ENCODE results near the gene TROAP. TPM values are rescaled to one million over a fixed set of nuclear protein-coding genes. Genes with fewer than 3 reads are reported as not detected.
A peak's percentile ranks its signal among the peaks of the same experiment; 100 is the strongest.

Gene TROAP
- total RNA-seq, 8 experiments from 2014 or later: 0.61 to 43.1 (median 2.8) TPM

DNA sequence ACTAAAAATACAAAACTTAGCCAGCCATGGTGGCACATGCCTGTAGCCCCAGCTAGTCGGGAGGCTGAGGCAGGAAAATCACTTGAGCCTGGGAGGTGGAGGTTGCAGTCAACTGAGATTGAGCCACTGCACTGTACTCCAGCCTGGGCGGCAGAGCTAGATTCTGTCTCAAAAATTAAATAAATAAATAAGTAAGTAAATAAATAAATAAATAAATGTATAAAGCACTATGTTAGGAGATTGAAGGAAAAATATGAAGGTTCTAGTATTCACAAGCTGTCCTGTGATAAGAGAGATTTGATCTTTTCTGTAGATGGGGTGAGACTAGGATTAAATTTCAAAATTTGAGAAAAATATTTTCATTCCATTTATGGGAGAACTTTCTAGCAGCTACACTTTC lies 29.3 kb downstream of the TROAP start:
- WGBS, 10 experiments: 57 to 100% (median 80%) methylated on average over 1 to 2 of the region's 2 CpGs; no CpG with 5 or more reads in 5 of the 10 experiments
- in situ Hi-C loops (cut with MboI; ENCODE audit: low pct_unique_long_range_greater_than_20kb in 2 of 9, low sequenced_read_pairs in 9 of 9, unreplicated experiment in 9 of 9): loop anchor here in 6 of 9 experiments (25.0 kb wide), 2 partner anchors 160 to 185 kb away; partner anchors contain the start of gene KCNH3 (in 2 of the 6)
- no peak overlapping the region for H3K4me3 ChIP-seq
- H3K27ac ChIP-seq: no peak overlapping the region
- no peak for ATAC-seq (replicated peaks in 6 of 8)
- peaks cover 8% of the 10 kb centered on the region in 2 donors for H3K4me1 ChIP-seq (replicated peaks in 1 of 2)

DNA sequence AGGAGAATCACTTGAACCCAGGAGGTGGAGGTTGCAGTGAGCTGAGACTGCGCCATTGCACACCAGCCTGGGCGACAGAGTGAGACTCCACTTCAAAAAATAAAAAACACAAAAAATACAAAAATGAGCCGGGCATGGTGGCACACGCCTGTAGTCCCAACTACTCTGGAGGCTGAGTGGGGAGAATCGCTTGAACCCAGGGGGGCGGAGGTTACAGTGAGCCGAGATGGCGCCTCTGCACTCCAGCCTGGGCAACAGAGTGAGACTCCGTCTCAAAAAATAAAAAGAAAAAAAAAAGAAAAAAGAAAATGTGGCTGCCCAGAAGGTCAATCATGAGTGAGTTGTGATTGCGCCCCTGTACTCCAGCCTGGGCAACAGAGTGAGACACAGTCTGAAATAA lies 32.9 kb downstream of the TROAP start:
- H3K4me3 ChIP-seq: no peak overlapping the region
- ATAC-seq (replicated peaks in 6 of 8): no peak
- WGBS, 10 experiments: 77 to 97% (median 91%) methylated on average over 3 to 10 of the region's 10 CpGs; no CpG with 5 or more reads in 2 of the 10 experiments
- no peak overlapping the region for H3K27ac ChIP-seq
- no peaks in the 10 kb centered on the region for H3K4me1 ChIP-seq (replicated peaks in 1 of 2)
- in situ Hi-C loops (cut with MboI; ENCODE audit: low pct_unique_long_range_greater_than_20kb in 2 of 9, low sequenced_read_pairs in 9 of 9, unreplicated experiment in 9 of 9): loop anchor here in 6 of 9 experiments (25.0 kb wide), 2 partner anchors 156 to 181 kb away; partner anchors contain the start of gene KCNH3 (in 2 of the 6)

DNA sequence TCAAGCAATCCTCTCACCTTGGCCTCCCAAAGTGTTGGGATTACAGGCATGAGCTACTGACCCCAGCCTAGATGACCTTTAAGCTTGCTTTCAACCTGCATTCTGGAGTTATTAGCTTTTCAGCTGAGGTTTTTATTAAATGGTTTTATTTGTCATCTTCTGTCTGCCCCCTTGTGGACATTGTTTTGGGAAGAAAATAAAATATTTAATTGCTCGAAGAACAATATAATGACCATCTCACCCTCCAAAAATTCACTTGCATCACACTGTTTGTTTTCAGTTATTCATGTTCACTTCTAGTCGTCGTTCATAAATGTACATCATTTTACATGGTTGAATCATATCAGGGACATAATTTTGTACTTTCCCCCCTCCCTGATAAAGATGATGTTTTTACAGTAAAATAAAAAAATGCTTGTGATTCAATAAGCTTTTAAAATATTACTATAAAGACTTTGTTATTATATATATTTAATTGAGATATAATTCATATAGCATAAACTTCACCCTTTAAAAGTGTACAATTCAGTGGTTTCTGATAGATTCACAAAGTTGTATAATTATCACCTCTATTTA lies 34.1 kb downstream of the TROAP start:
- H3K27ac ChIP-seq: no peak overlapping the region
- no peaks in the 10 kb centered on the region for H3K4me1 ChIP-seq (replicated peaks in 1 of 2)
- in situ Hi-C loops (cut with MboI; ENCODE audit: low pct_unique_long_range_greater_than_20kb in 2 of 9, low sequenced_read_pairs in 9 of 9, unreplicated experiment in 9 of 9): loop anchor here in 6 of 9 experiments (25.0 kb wide), 2 partner anchors 155 to 180 kb away; partner anchors contain the start of gene KCNH3 (in 2 of the 6)
- WGBS, 10 experiments: 0 to 36% (median 5%) methylated on average over 3 of the region's 3 CpGs; no CpG with 5 or more reads in 1 of the 10 experiments
- no peak overlapping the region for H3K4me3 ChIP-seq
- ATAC-seq (replicated peaks in 6 of 8): no peak

DNA sequence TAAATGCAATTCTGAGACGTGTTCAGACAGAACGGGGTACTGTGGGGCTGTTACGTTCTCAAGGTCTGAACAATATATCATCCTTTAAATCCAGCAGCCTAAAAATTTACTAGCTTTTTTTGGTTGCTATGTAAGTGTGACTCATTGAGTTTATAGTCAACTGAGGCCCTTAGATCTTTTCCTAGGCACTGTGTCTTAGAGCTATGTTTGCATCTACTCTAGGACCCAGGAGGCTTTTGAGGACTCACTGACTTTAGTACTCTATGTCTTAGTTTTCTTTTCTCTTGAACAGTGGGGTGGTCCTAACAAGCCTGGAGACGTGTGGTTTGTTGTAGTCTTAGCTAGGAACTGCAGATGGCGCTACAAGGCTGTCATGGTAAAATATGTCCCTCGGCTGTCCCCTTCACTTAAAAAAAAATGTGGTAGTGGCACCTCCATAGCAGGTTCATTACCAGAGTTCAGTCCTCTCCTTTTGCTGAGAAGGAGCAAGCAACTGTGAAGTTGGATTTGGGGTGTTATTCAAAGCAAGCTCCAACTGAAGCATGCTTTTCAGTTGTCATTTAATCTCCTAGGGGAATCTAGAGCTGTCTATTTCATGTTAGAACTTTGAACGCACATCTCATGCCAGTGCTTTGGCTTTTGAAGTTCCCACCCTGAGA lies 35.6 kb downstream of the TROAP start:
- in situ Hi-C loops (cut with MboI; ENCODE audit: low pct_unique_long_range_greater_than_20kb in 2 of 9, low sequenced_read_pairs in 9 of 9, unreplicated experiment in 9 of 9): loop anchor here in 6 of 9 experiments (25.0 kb wide), 2 partner anchors 154 to 179 kb away; partner anchors contain the start of gene KCNH3 (in 2 of the 6)
- peak; percentile 54 to 96 (median 90) for ATAC-seq (replicated peaks in 6 of 8)
- H3K4me3 ChIP-seq: no peak overlapping the region
- WGBS, 10 experiments: 0 to 83% (median 17%) methylated on average over 1 to 7 of the region's 7 CpGs; no CpG with 5 or more reads in 1 of the 10 experiments
- no peaks in the 10 kb centered on the region for H3K4me1 ChIP-seq (replicated peaks in 1 of 2)
- no peak overlapping the region for H3K27ac ChIP-seq

DNA sequence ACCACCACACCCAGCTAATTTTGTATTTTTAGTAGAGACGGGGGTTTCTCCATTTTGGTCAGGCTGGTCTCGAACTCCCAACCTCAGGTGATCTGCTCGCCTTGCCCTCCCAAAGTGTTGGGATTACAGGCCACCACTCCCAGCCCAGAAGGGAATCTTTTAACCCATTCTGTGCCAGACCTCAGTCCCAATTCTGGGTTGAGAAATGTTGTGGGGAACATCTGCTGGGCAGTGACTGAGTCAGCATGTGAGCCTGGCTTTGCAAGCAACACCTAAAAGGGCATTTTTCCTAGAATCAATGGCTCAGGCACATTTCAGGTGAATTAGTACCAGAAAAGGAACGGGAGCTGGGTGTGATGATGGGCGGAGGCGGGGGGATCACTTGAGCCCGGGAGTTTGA lies 36.6 kb downstream of the TROAP start:
- no peak overlapping the region for H3K4me3 ChIP-seq
- in situ Hi-C loops (cut with MboI; ENCODE audit: low pct_unique_long_range_greater_than_20kb in 2 of 9, low sequenced_read_pairs in 9 of 9, unreplicated experiment in 9 of 9): loop anchor here in 8 of 9 experiments (10.0 to 25.0 kb wide), 4 partner anchors 145 to 178 kb away; partner anchors contain the start of gene KCNH3 (in 2 of the 8)
- H3K4me1 ChIP-seq (replicated peaks in 1 of 2): no peaks in the 10 kb centered on the region
- H3K27ac ChIP-seq: no peak overlapping the region
- 0 to 100% (median 60%) methylated on average over 1 to 6 of the region's 7 CpGs; no CpG with 5 or more reads in 1 of the 10 experiments for WGBS, 10 experiments
- ATAC-seq (replicated peaks in 6 of 8): no peak

DNA sequence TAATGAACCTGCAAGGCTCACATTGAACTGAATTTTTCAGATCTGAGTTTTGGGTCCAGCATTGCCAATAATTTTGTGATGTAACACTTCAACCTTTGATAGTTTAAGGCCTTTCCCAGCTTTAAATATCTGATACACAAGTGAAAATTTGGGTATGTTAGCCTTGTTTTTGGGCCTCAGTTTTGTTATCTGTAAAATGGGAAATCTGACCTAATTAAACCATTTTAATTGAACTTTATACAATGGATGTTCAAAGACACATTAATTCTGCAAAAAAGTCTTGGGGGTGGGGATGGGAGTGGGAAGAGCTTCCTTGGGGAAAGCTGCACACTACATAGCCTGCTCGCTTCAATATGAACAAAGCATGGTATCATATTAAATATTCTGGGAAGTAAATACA lies 39.0 kb downstream of the TROAP start:
- no peak overlapping the region for H3K27ac ChIP-seq
- WGBS, 10 experiments: 80 to 100% (median 100%) methylated on average over 1 of the region's 1 CpG; no CpG with 5 or more reads in 7 of the 10 experiments
- no peak for ATAC-seq (replicated peaks in 6 of 8)
- no peaks in the 10 kb centered on the region for H3K4me1 ChIP-seq (replicated peaks in 1 of 2)
- in situ Hi-C loops (cut with MboI; ENCODE audit: low pct_unique_long_range_greater_than_20kb in 2 of 9, low sequenced_read_pairs in 9 of 9, unreplicated experiment in 9 of 9): loop anchor here in 8 of 9 experiments (10.0 to 25.0 kb wide), 4 partner anchors 143 to 175 kb away; partner anchors contain the start of gene KCNH3 (in 2 of the 8)
- no peak overlapping the region for H3K4me3 ChIP-seq

- Histone ChIP-seq H3K4me3 (no peak overlapping the region), H3K4me1 (replicated peaks in 1 of 2) (peaks cover 0 to 11% of the 10 kb centered on the region in 2 donors), H3K27ac (no peak overlapping the region)
- 0 to 100% (median 88%) methylated on average over 1 of the region's 1 CpG; no CpG with 5 or more reads in 5 of the 10 experiments for WGBS, 10 experiments
- ATAC-seq (replicated peaks in 6 of 8): no peak
- in situ Hi-C loops (cut with MboI; ENCODE audit: low pct_unique_long_range_greater_than_20kb in 2 of 9, low sequenced_read_pairs in 9 of 9, unreplicated experiment in 9 of 9): loop anchor here in 8 of 9 experiments (10.0 to 25.0 kb wide), 4 partner anchors 140 to 172 kb away; partner anchors contain the start of gene KCNH3 (in 2 of the 8)
Observed at GRCh38 chr12:49364989-49365388, 41.9 kb downstream of the TROAP start.

- no peak overlapping the region for H3K27ac ChIP-seq
- H3K4me3 ChIP-seq: no peak overlapping the region
- no peak for ATAC-seq (replicated peaks in 6 of 8)
- in situ Hi-C loops (cut with MboI; ENCODE audit: low pct_unique_long_range_greater_than_20kb in 2 of 9, low sequenced_read_pairs in 9 of 9, unreplicated experiment in 9 of 9): loop anchor here in 8 of 9 experiments (10.0 to 25.0 kb wide), 4 partner anchors 139 to 172 kb away; partner anchors contain the start of gene KCNH3 (in 2 of the 8)
- WGBS, 10 experiments: 13 to 93% (median 86%) methylated on average over 1 to 5 of the region's 5 CpGs; no CpG with 5 or more reads in 2 of the 10 experiments
- peaks cover 0 to 11% of the 10 kb centered on the region in 2 donors for H3K4me1 ChIP-seq (replicated peaks in 1 of 2)
Observed at GRCh38 chr12:49365542-49365941, 42.5 kb downstream of the TROAP start.

GRCh38 chr12:49366096-49366651 lies 43.1 kb downstream of the TROAP start:
- WGBS, 10 experiments: 0 to 49% (median 6%) methylated on average over 4 to 32 of the region's 38 CpGs
- ATAC-seq (replicated peaks in 6 of 8): peak in 5 of 8 experiments; percentile 7 to 16 (median 15)
- in situ Hi-C loops (cut with MboI; ENCODE audit: low pct_unique_long_range_greater_than_20kb in 2 of 9, low sequenced_read_pairs in 9 of 9, unreplicated experiment in 9 of 9): loop anchor here in 8 of 9 experiments (10.0 to 25.0 kb wide), 4 partner anchors 139 to 171 kb away; partner anchors contain the start of gene KCNH3 (in 2 of the 8)
- Histone ChIP-seq H3K4me3 (peak overlapping the region; percentile 78 to 99 (median 86)), H3K27ac (peak overlapping the region in 1 of 2 donors; percentile 86), H3K4me1 (replicated peaks in 1 of 2) (peaks cover 0 to 11% of the 10 kb centered on the region in 2 donors)

- in situ Hi-C loops (cut with MboI; ENCODE audit: low pct_unique_long_range_greater_than_20kb in 2 of 9, low sequenced_read_pairs in 9 of 9, unreplicated experiment in 9 of 9): loop anchor here in 8 of 9 experiments (10.0 to 25.0 kb wide), 4 partner anchors 138 to 170 kb away; partner anchors contain the start of gene KCNH3 (in 2 of the 8)
- ATAC-seq (replicated peaks in 6 of 8): peak; percentile 79 to 93 (median 90)
- peak overlapping the region; percentile 86 to 90 for H3K27ac ChIP-seq
- peak overlapping the region; percentile 78 to 99 (median 86) for H3K4me3 ChIP-seq
- 0 to 3% (median 1%) methylated on average over 8 to 21 of the region's 97 CpGs; no CpG with 5 or more reads in 6 of the 10 experiments for WGBS, 10 experiments
- H3K4me1 ChIP-seq (replicated peaks in 1 of 2): peaks cover 0 to 11% of the 10 kb centered on the region in 2 donors
Observed at GRCh38 chr12:49366652-49367380, 43.8 kb downstream of the TROAP start.

GRCh38 chr12:49367381-49368239 lies 44.6 kb downstream of the TROAP start, which contains the start of gene SPATS2:
SPATS2 (plus strand) TSS chr12:49367462; CDS start chr12:49461013, 93,551 bp downstream.
- H3K4me1 ChIP-seq (replicated peaks in 1 of 2): peaks cover 0 to 11% of the 10 kb centered on the region in 2 donors
- in situ Hi-C loops (cut with MboI; ENCODE audit: low pct_unique_long_range_greater_than_20kb in 2 of 9, low sequenced_read_pairs in 9 of 9, unreplicated experiment in 9 of 9): loop anchor here in 8 of 9 experiments (10.0 to 25.0 kb wide), 4 partner anchors 137 to 170 kb away; partner anchors contain the start of gene KCNH3 (in 2 of the 8)
- WGBS, 10 experiments: 0 to 20% (median 1%) methylated on average over 1 to 11 of the region's 52 CpGs; no CpG with 5 or more reads in 2 of the 10 experiments
- H3K27ac ChIP-seq: peak within 1 kb of the TSS; percentile 86 to 90
- peak in 7 of 8 experiments; percentile 3 to 29 (median 7) for ATAC-seq (replicated peaks in 6 of 8)
- peak within 1 kb of the TSS; percentile 78 to 99 (median 86) for H3K4me3 ChIP-seq

Measured in motor neuron (in vitro differentiated cells).